GM12872 (cell line): ENCODE results near the gene NELFA.

ENCODE experiments used
- TF ChIP-seq, protein P1 (sequence below): IDR thresholded peaks from 3 replicates; pipeline ENCODE4 v1.5.1; 2011; ENCODE audit warnings: low read depth, mild to moderate bottlenecking, low read length, moderate library complexity; ENCODE audit not compliant: insufficient read depth

NELFA gene

DNA sequence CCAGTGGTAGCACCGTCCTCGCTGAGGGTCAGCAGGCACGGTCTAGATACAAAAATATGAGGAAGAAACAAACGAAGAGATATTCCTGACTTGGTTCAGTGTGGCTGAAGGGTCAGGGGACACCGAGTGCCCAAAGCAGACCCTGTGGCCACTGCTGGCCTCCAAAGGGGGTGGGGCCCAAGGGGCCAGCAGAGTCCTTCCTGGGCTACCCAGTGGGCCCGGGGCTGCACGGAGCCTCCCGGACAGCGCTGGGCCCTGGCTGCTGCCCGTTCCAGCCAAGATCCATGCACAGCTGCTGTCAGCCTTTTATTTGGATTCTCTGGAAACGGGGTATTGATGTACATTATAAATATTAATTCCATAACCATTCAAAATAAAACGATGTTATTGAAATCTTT is 20.4 kb downstream of the NELFA start:
- TF ChIP-seq, protein P1, sequence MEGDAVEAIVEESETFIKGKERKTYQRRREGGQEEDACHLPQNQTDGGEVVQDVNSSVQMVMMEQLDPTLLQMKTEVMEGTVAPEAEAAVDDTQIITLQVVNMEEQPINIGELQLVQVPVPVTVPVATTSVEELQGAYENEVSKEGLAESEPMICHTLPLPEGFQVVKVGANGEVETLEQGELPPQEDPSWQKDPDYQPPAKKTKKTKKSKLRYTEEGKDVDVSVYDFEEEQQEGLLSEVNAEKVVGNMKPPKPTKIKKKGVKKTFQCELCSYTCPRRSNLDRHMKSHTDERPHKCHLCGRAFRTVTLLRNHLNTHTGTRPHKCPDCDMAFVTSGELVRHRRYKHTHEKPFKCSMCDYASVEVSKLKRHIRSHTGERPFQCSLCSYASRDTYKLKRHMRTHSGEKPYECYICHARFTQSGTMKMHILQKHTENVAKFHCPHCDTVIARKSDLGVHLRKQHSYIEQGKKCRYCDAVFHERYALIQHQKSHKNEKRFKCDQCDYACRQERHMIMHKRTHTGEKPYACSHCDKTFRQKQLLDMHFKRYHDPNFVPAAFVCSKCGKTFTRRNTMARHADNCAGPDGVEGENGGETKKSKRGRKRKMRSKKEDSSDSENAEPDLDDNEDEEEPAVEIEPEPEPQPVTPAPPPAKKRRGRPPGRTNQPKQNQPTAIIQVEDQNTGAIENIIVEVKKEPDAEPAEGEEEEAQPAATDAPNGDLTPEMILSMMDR, result no peak

DNA sequence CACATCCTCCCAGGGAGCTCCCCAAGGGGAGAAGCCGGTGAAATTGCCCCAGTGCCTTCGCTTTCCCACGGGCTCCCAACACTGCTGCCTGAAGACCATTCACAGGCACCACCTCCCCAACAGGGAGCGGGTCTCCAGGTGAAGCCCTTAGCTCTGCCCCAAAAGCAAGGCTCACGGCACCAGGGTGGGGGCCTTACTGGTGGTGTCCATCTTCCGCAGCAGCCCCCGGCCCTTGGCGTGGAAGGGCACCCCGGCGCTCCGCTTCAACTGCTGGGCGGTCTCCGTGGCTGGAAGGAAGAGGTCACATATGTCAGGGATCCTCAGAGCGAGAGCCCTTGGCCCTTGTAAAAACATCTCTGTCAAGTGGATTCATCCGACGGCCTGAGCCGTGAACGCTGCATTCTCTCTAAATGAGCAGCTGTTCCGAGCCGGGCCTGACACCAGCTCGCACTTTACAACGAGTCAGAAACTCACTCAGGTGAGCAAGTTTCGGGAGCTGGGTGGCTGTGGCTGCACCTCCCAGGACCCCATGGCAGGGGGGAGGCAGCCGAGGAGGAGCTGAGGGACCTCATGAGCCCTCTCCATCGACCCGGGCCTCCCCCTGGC is 20.9 kb downstream of the NELFA start:
- TF ChIP-seq, protein P1, result no peak

DNA sequence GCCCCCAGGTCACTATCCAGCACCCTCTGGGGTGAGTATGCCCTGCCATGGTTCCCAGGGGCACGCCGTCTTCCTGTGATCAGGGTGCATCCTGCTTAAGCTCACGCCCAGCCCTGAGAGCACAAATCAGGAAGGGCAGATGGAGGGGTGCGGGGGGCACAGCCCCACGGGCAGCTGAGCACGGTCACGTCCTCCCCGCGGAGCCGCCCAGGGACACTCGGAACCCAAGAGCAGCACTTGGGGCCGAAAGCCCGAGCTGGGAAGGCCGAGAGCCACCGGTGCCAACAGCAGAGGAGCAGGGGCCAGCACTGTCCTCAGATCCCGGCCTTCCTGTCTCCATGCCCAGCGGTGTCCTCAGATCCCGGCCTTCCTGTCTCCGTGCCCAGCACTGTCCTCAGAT is 21.5 kb downstream of the NELFA start:
- TF ChIP-seq, protein P1, result no peak

GRCh38 chr4:1986578-1987210 is 22.1 kb downstream of the NELFA start:
- TF ChIP-seq, protein P1, result no peak

GRCh38 chr4:1985780-1986577 is 22.8 kb downstream of the NELFA start:
- TF ChIP-seq, protein P1, result no peak

- TF ChIP-seq, protein P1, result no peak
Measured at GRCh38 chr4:1985294-1985693, 23.5 kb downstream of the NELFA start.

GRCh38 chr4:1984406-1985191 is 24.2 kb downstream of the NELFA start:
- TF ChIP-seq, protein P1, result no peak
